A549 (cell line): ENCODE measurements around the gene PAXX. TPM values are rescaled to one million over a fixed set of nuclear protein-coding genes. Genes with fewer than 3 reads are reported as not detected.

Experiments
- ATAC-seq, 2 experiments: fragments of 200-7000 bp in 1 of 2; fragments of >200 bp in 1 of 2; cut with Nextera tagmentation in 1 of 2; cut with Tn5 transposase in 1 of 2; 3 replicates each; pipeline versions ENCODE4 v1.8.0 to v1.9.1; 2018 to 2020; ENCODE audit warnings: mild to moderate bottlenecking in 1 of 2, moderate library complexity in 1 of 2
- CTCF ChIA-PET: fragments of 300-600 bp; sonication (Branson Sonifier 250); formaldehyde crosslinking; extraction: SDS; loops from one replicate; lab custom pipeline; 2021; ENCODE audit warnings: antibody characterized with exemption, inconsistent platforms; lab: Yijun Ruan, JAX
- POLR2A ChIA-PET: fragments of 350-600 bp; formaldehyde crosslinking; extraction: SDS; loops from one replicate; lab custom pipeline; 2021; ENCODE audit warnings: antibody characterized with exemption, inconsistent platforms; lab: Yijun Ruan, JAX
- DNase-seq, 2 experiments: peaks; one replicate each; pipeline versions ENCODE4 v3.0.0 to v3.0.0-alpha.2; 2011 to 2016; ENCODE audit warnings: low read depth in 1 of 2, low spot score in 1 of 2
- FAIRE-seq: peaks from 2 replicates; lab custom pipeline; 2011; peaks lifted over from hg19 to GRCh38; lab: Jason Lieb, UNC
- H3K27ac ChIP-seq, 2 experiments: fragments of >200 bp; sonication (Bioruptor Twin); formaldehyde crosslinking; 3 replicates each; pipeline ENCODE4 v1.5.1; 2016 to 2017
- H3K4me1 ChIP-seq: fragments of >200 bp; sonication (Bioruptor Twin); formaldehyde crosslinking; 3 replicates; pipeline ENCODE4 v1.6.1; 2016
- H3K4me2 ChIP-seq: fragments of >200 bp; sonication (Bioruptor Twin); formaldehyde crosslinking; 3 replicates; pipeline ENCODE4 v1.6.1; 2016
- H3K4me3 ChIP-seq: fragments of >200 bp; sonication (Bioruptor Twin); formaldehyde crosslinking; 3 replicates; pipeline ENCODE4 v1.5.1; 2016
- H3K9me3 ChIP-seq: fragments of >200 bp; sonication (Bioruptor Twin); formaldehyde crosslinking; 3 replicates; pipeline ENCODE4 v1.6.1; 2016
- ATOH8 ChIP-seq: fragments of 250-450 bp; sonication (Bioruptor Pico); IDR thresholded peaks from 2 replicates; pipeline ENCODE4 v1.5.0; 2020; ENCODE audit warnings: low read depth, mild to moderate bottlenecking, moderate library complexity
- BHLHE40 ChIP-seq: IDR thresholded peaks from 2 replicates; pipeline ENCODE4 v1.6.1; 2012; ENCODE audit warnings: low read depth, low read length, inconsistent platforms
- CBX2 ChIP-seq: fragments of 200-600 bp; sonication (generic); IDR thresholded peaks from 2 replicates; pipeline ENCODE4 v1.6.1; 2016; ENCODE audit warnings: low read depth, mild to moderate bottlenecking, borderline replicate concordance
- CHD2 ChIP-seq: fragments of 150-350 bp; IDR thresholded peaks from 2 replicates; pipeline ENCODE4 v1.6.1; 2014; ENCODE audit warnings: low read length; ENCODE audit not compliant: partially characterized antibody
- CTCF ChIP-seq: fragments of >200 bp; sonication (Bioruptor Twin); formaldehyde crosslinking; IDR thresholded peaks from 3 replicates; pipeline ENCODE4 v1.5.1; 2016
- ESRRA ChIP-seq: fragments of 150-350 bp; IDR thresholded peaks from 2 replicates; pipeline ENCODE4 v1.6.1; 2014; ENCODE audit warnings: mild to moderate bottlenecking, low read length, borderline replicate concordance
- FOSL2 ChIP-seq, 2 experiments: fragments of 450-650 bp in 1 of 2; fragments of >200 bp in 1 of 2; sonication (Bioruptor Twin) in 1 of 2; formaldehyde crosslinking; IDR thresholded peaks; 2 replicates each; pipeline versions ENCODE4 v1.5.0 to v1.6.1; 2016 to 2020; ENCODE audit warnings: mild to moderate bottlenecking in 1 of 2, moderate library complexity in 1 of 2
- FOXS1 ChIP-seq: fragments of 250-450 bp; sonication (Bioruptor Pico); IDR thresholded peaks from 2 replicates; pipeline ENCODE4 v1.5.0; 2020; ENCODE audit warnings: mild to moderate bottlenecking, moderate library complexity
- GATA3 ChIP-seq: IDR thresholded peaks from 2 replicates; pipeline ENCODE4 v1.6.1; 2012; ENCODE audit warnings: borderline replicate concordance
- HES2 ChIP-seq: fragments of >200 bp; sonication (Bioruptor Twin); formaldehyde crosslinking; IDR thresholded peaks from 2 replicates; pipeline ENCODE4 v1.6.1; 2016
- HEYL ChIP-seq: fragments of 250-450 bp; sonication (Bioruptor Pico); IDR thresholded peaks from 2 replicates; pipeline ENCODE4 v1.8.0; 2021; ENCODE audit warnings: mild to moderate bottlenecking, moderate library complexity
- KDM1A ChIP-seq: fragments of 200-600 bp; sonication (generic); IDR thresholded peaks from 2 replicates; pipeline ENCODE4 v1.6.1; 2016; ENCODE audit warnings: low read depth, mild to moderate bottlenecking
- KDM5A ChIP-seq: fragments of 200-600 bp; sonication (generic); IDR thresholded peaks from 2 replicates; pipeline ENCODE4 v1.6.1; 2016; ENCODE audit warnings: antibody characterized with exemption, mild to moderate bottlenecking
- MAFK ChIP-seq: fragments of 450-650 bp; IDR thresholded peaks from 2 replicates; pipeline ENCODE4 v1.6.1; 2014; ENCODE audit not compliant: partially characterized antibody
- MYC ChIP-seq: IDR thresholded peaks from 2 replicates; pipeline ENCODE4 v1.6.1; 2012; ENCODE audit warnings: mild to moderate bottlenecking, inconsistent platforms, low read length, improper control_type of control experiment, borderline replicate concordance
- NPAS2 ChIP-seq: fragments of 250-450 bp; sonication (Bioruptor Pico); IDR thresholded peaks from 2 replicates; pipeline ENCODE4 v1.8.0; 2022; ENCODE audit warnings: mild to moderate bottlenecking, moderate library complexity, borderline replicate concordance
- NR3C1 ChIP-seq: fragments of >200 bp; sonication (Bioruptor Twin); formaldehyde crosslinking; IDR thresholded peaks from 3 replicates; pipeline ENCODE4 v1.6.1; 2017
- POLR2A ChIP-seq: IDR thresholded peaks from 2 replicates; pipeline ENCODE4 v1.6.1; 2012; ENCODE audit warnings: mild to moderate bottlenecking, low read length
- RNF2 ChIP-seq: fragments of 200-600 bp; sonication (generic); IDR thresholded peaks from 2 replicates; pipeline ENCODE4 v1.6.1; 2016; ENCODE audit warnings: low read depth, mild to moderate bottlenecking, antibody characterized with exemption, moderate library complexity, borderline replicate concordance
- SMC3 ChIP-seq: fragments of >200 bp; sonication (Bioruptor Twin); formaldehyde crosslinking; IDR thresholded peaks from 3 replicates; pipeline ENCODE4 v1.6.1; 2018; ENCODE audit warnings: inconsistent platforms
- TP53 ChIP-seq: fragments of 250-450 bp; sonication (Bioruptor Pico); IDR thresholded peaks from 2 replicates; pipeline ENCODE4 v1.5.0; 2021; ENCODE audit warnings: mild to moderate bottlenecking, moderate library complexity
- USF2 ChIP-seq: fragments of 450-650 bp; IDR thresholded peaks from 2 replicates; pipeline ENCODE4 v1.6.1; 2014; ENCODE audit warnings: antibody characterized with exemption
- ZFP36 ChIP-seq: fragments of 450-650 bp; IDR thresholded peaks from 2 replicates; pipeline ENCODE4 v1.6.1; 2014; ENCODE audit warnings: borderline replicate concordance; ENCODE audit not compliant: partially characterized antibody
- WGBS: methylation state at CpG from one replicate; pipeline ENCODE4 v1.1.6; 2017; ENCODE audit errors: missing lambda C conversion rate; 5-methylcytosine and 5-hydroxymethylcytosine counted together
- polyA plus RNA-seq, 4 experiments: library from polyadenylated mRNA; depleted of rRNA in 3 of 4; stranded (reverse); fragments of >200 nt; fragmentation: RNase III in 1 of 4; extraction: RNeasy Plus Mini Kit Qiagen cat#74134 plus additional on column Dnase treatment in 1 of 4; gene quantifications; 2 replicates in 3 of 4; 3 replicates in 1 of 4; pipeline ENCODE4 v1.2.3, GENCODE V29; 2011 to 2017

Gene PAXX
- polyA plus RNA-seq, 2 of the 4 experiments (the other 2 are of a cell fraction): 15.6 to 53.2 TPM

GRCh38 chr9:136958898-136959850 is 33.0 kb upstream of the PAXX start:
- no peak; a peak in 1 of 6 replicates for ATAC-seq
- Histone ChIP-seq H3K27ac (0 out of 6 replicates have a peak overlapping the region, but pooled peaks of 1 of the 2 experiments have one; percentile 28), H3K4me1 (peaks cover 6% of the 10 kb centered on the region; the same call in 2 of the 3 replicates), H3K9me3 (no peaks in the 10 kb centered on the region), H3K4me2 (no peak overlapping the region)
- FAIRE-seq: no peak
- POLR2A ChIA-PET: interaction anchor here (1.3 kb wide), 1 partner anchor 9 kb away, joined by 3 read pairs; no protein-coding TSS in a partner anchor
- WGBS: 91% methylated on average over 4 of the region's 28 CpGs
- no peak for TF ChIP-seq HES2
- no peak for TF ChIP-seq KDM1A
- TF ChIP-seq GATA3: no peak
- no peak for TF ChIP-seq CTCF
- TF ChIP-seq TP53: no peak
- no peak for TF ChIP-seq RNF2
- TF ChIP-seq MYC: no peak
- no peak for TF ChIP-seq NR3C1
- no peak for TF ChIP-seq FOSL2 (IDR thresholded peaks at IDR 0.05)
- TF ChIP-seq FOSL2 (CRISPR knock-in tag; IDR thresholded peaks at IDR 0.05): no peak
- TF ChIP-seq SMC3: no peak
- no peak for TF ChIP-seq USF2
- TF ChIP-seq POLR2A: no peak
- TF ChIP-seq KDM5A: no peak
- TF ChIP-seq ESRRA: no peak
- no peak for TF ChIP-seq HEYL
- TF ChIP-seq BHLHE40: no peak
- TF ChIP-seq ZFP36: no peak
- TF ChIP-seq CBX2: no peak
- TF ChIP-seq CHD2: no peak
- no peak for TF ChIP-seq NPAS2
- TF ChIP-seq, all 56 proteins: peak for 0
- no peak overlapping the region for H3K4me3 ChIP-seq
- CTCF ChIA-PET: interaction anchor here (0.6 to 2.0 kb wide), 9 partner anchors 11 to 110 kb away, joined by 3 to 10 read pairs (median 4); partner anchors contain the start of gene FBXW5
- no peak for DNase-seq

GRCh38 chr9:136960212-136960937 is 31.8 kb upstream of the PAXX start:
- Histone ChIP-seq H3K4me3 (no peak overlapping the region), H3K4me2 (no peak overlapping the region), H3K9me3 (no peaks in the 10 kb centered on the region), H3K4me1 (peaks cover 12% of the 10 kb centered on the region; the same call in 2 of the 3 replicates), H3K27ac (no peak overlapping the region)
- FAIRE-seq (no peak), DNase-seq (no peak), ATAC-seq (no peak)
- ChIA-PET CTCF (interaction anchor here (1.0 to 2.0 kb wide), 7 partner anchors 11 to 168 kb away, joined by 3 to 10 read pairs (median 4); partner anchors contain the start of gene FBXW5), POLR2A (no interaction called here)
- TF ChIP-seq FOXS1: no peak
- TF ChIP-seq MAFK: no peak
- no peak for TF ChIP-seq ATOH8
- no peak for TF ChIP-seq MYC
- 88% methylated on average over 8 of the region's 19 CpGs for WGBS
